ENCODE results near the gene MUC22.
A peak's percentile ranks its signal among the peaks of the same experiment; 100 is the strongest.

The MUC22 gene

GRCh38 chr6:31068669-31069340 lies 58.5 kb downstream of the MUC22 start:
- ChIA-PET CTCF (interaction anchor here (0.5 to 5.3 kb wide), 10 partner anchors 9 to 1239 kb away, joined by 3 to 37 read pairs (median 3); partner anchors contain the start of gene VARS2), POLR2A (no interaction called here)
- TF ChIP-seq LEF1 (IDR thresholded peaks at IDR 0.05; ENCODE audit: borderline replicate concordance) (no peak), PKNOX1 (IDR thresholded peaks at IDR 0.05) (peak; percentile 57; the same call in 1 of the 2 replicates)
- peak; percentile 85 for DNase-seq (ENCODE audit: extremely low spot score)

GRCh38 chr6:31070711-31071197 lies 60.5 kb downstream of the MUC22 start:
- POLR2A ChIA-PET, result no interaction called here
- CTCF ChIA-PET, result interaction anchor here (0.5 to 5.3 kb wide), 12 partner anchors 9 to 392 kb away, joined by 3 to 37 read pairs (median 4); partner anchors contain the start of genes MUCL3 and VARS2
- TF ChIP-seq NFRKB (IDR thresholded peaks at IDR 0.05) (no peak), ARNT (IDR thresholded peaks at IDR 0.05) (no peak), HDGF (IDR thresholded peaks at IDR 0.05; ENCODE audit: borderline replicate concordance) (no peak), FOXM1 (IDR thresholded peaks at IDR 0.05; ENCODE audit: borderline replicate concordance) (no peak), CTBP1 (IDR thresholded peaks at IDR 0.05; ENCODE audit: borderline replicate concordance) (no peak)
- DNase-seq (ENCODE audit: extremely low spot score), result peak; percentile 64

GRCh38 chr6:31074401-31074800 lies 64.1 kb downstream of the MUC22 start:
- ChIA-PET POLR2A (no interaction called here), CTCF (no interaction called here)
- no peak for DNase-seq (ENCODE audit: extremely low spot score)

GRCh38 chr6:31075528-31075927 lies 65.3 kb downstream of the MUC22 start:
- ChIA-PET POLR2A (no interaction called here), CTCF (interaction anchor here (0.7 kb wide), 1 partner anchor 12 kb away, joined by 4 read pairs; no protein-coding TSS in a partner anchor)
- no peak for DNase-seq (ENCODE audit: extremely low spot score)
- TF ChIP-seq SP1 (IDR thresholded peaks at IDR 0.05), result no peak
- TF ChIP-seq ZNF384 (IDR thresholded peaks at IDR 0.05), result no peak
- TF ChIP-seq BHLHE40 (IDR thresholded peaks at IDR 0.05; ENCODE audit: borderline replicate concordance), result no peak
- no peak for TF ChIP-seq NFRKB (IDR thresholded peaks at IDR 0.05)
- TF ChIP-seq FOXA1 (IDR thresholded peaks at IDR 0.05), result no peak
- TF ChIP-seq HDGF (IDR thresholded peaks at IDR 0.05; ENCODE audit: borderline replicate concordance), result no peak
- no peak for TF ChIP-seq ARNT (IDR thresholded peaks at IDR 0.05)
- no peak for TF ChIP-seq CTBP1 (IDR thresholded peaks at IDR 0.05; ENCODE audit: borderline replicate concordance)
- TF ChIP-seq TARDBP (IDR thresholded peaks at IDR 0.05), result no peak
- no peak for TF ChIP-seq ELF4 (IDR thresholded peaks at IDR 0.05)
- no peak for TF ChIP-seq L3MBTL2 (conservative IDR thresholded peaks at IDR 0.05)
- TF ChIP-seq FOXK2 (IDR thresholded peaks at IDR 0.05), result no peak
- no peak for TF ChIP-seq SUZ12 (IDR thresholded peaks at IDR 0.05)
- TF ChIP-seq FOXM1 (IDR thresholded peaks at IDR 0.05; ENCODE audit: borderline replicate concordance), result no peak
- TF ChIP-seq PKNOX1 (IDR thresholded peaks at IDR 0.05), result no peak
- no peak for TF ChIP-seq LEF1 (IDR thresholded peaks at IDR 0.05; ENCODE audit: borderline replicate concordance)

More at GRCh38 chr6:31074401-31074800, 64.1 kb downstream of the MUC22 start:
- TF ChIP-seq HDGF (IDR thresholded peaks at IDR 0.05; ENCODE audit: borderline replicate concordance), result no peak
- no peak for TF ChIP-seq BHLHE40 (IDR thresholded peaks at IDR 0.05; ENCODE audit: borderline replicate concordance)
- TF ChIP-seq FOXK2 (IDR thresholded peaks at IDR 0.05), result no peak
- TF ChIP-seq L3MBTL2 (conservative IDR thresholded peaks at IDR 0.05), result no peak
- TF ChIP-seq SUZ12 (IDR thresholded peaks at IDR 0.05), result no peak
- no peak for TF ChIP-seq NFRKB (IDR thresholded peaks at IDR 0.05)
- TF ChIP-seq PKNOX1 (IDR thresholded peaks at IDR 0.05), result no peak
- TF ChIP-seq FOXM1 (IDR thresholded peaks at IDR 0.05; ENCODE audit: borderline replicate concordance), result no peak
- TF ChIP-seq CTBP1 (IDR thresholded peaks at IDR 0.05; ENCODE audit: borderline replicate concordance), result no peak
- no peak for TF ChIP-seq ZNF384 (IDR thresholded peaks at IDR 0.05)
- TF ChIP-seq LEF1 (IDR thresholded peaks at IDR 0.05; ENCODE audit: borderline replicate concordance), result no peak
- no peak for TF ChIP-seq SP1 (IDR thresholded peaks at IDR 0.05)
- TF ChIP-seq TARDBP (IDR thresholded peaks at IDR 0.05), result no peak
- no peak for TF ChIP-seq ARNT (IDR thresholded peaks at IDR 0.05)
- no peak for TF ChIP-seq FOXA1 (IDR thresholded peaks at IDR 0.05)
- no peak for TF ChIP-seq ELF4 (IDR thresholded peaks at IDR 0.05)

- CTCF ChIA-PET, result no interaction called here
- DNase-seq (ENCODE audit: extremely low spot score), result no peak
- POLR2A ChIA-PET, result no interaction called here
- TF ChIP-seq ARNT (IDR thresholded peaks at IDR 0.05), result no peak
- no peak for TF ChIP-seq SP1 (IDR thresholded peaks at IDR 0.05)
- TF ChIP-seq BHLHE40 (IDR thresholded peaks at IDR 0.05; ENCODE audit: borderline replicate concordance), result no peak
- TF ChIP-seq LEF1 (IDR thresholded peaks at IDR 0.05; ENCODE audit: borderline replicate concordance), result no peak
- no peak for TF ChIP-seq FOXK2 (IDR thresholded peaks at IDR 0.05)
- TF ChIP-seq ELF4 (IDR thresholded peaks at IDR 0.05), result no peak
Observed at GRCh38 chr6:31076611-31077010, 66.3 kb downstream of the MUC22 start.

GRCh38 chr6:31079656-31080261 lies 69.5 kb downstream of the MUC22 start:
- CTCF ChIA-PET, result interaction anchor here (0.6 to 2.1 kb wide), 20 partner anchors 9 to 598 kb away, joined by 3 to 22 read pairs (median 4); partner anchors contain the start of genes DHX16 and VARS2
- no peak for TF ChIP-seq CTBP1 (IDR thresholded peaks at IDR 0.05; ENCODE audit: borderline replicate concordance)
- TF ChIP-seq L3MBTL2 (conservative IDR thresholded peaks at IDR 0.05), result no peak
- TF ChIP-seq FOXA1 (IDR thresholded peaks at IDR 0.05), result no peak
- TF ChIP-seq FOXM1 (IDR thresholded peaks at IDR 0.05; ENCODE audit: borderline replicate concordance), result no peak
- no peak for TF ChIP-seq LEF1 (IDR thresholded peaks at IDR 0.05; ENCODE audit: borderline replicate concordance)
- TF ChIP-seq ZNF384 (IDR thresholded peaks at IDR 0.05), result no peak
- no peak for TF ChIP-seq BHLHE40 (IDR thresholded peaks at IDR 0.05; ENCODE audit: borderline replicate concordance)
- no peak for TF ChIP-seq SP1 (IDR thresholded peaks at IDR 0.05)
- TF ChIP-seq HDGF (IDR thresholded peaks at IDR 0.05; ENCODE audit: borderline replicate concordance), result no peak
- TF ChIP-seq FOXK2 (IDR thresholded peaks at IDR 0.05), result no peak
- no peak for TF ChIP-seq ARNT (IDR thresholded peaks at IDR 0.05)
- no peak for TF ChIP-seq TARDBP (IDR thresholded peaks at IDR 0.05)
- TF ChIP-seq SUZ12 (IDR thresholded peaks at IDR 0.05), result no peak
- no peak for TF ChIP-seq PKNOX1 (IDR thresholded peaks at IDR 0.05)
- TF ChIP-seq ELF4 (IDR thresholded peaks at IDR 0.05), result no peak
- no peak for TF ChIP-seq NFRKB (IDR thresholded peaks at IDR 0.05)
- peak; percentile 66 for DNase-seq (ENCODE audit: extremely low spot score)
- POLR2A ChIA-PET, result interaction anchor here (0.7 to 1.2 kb wide), 3 partner anchors 161 to 359 kb away, joined by 3 to 5 read pairs (median 4); partner anchors contain the start of genes TUBB and VARS2

Data from HEK293T (cell line).